Measurements from ENCODE around the gene FBLN2.
"Not testable (repeated sequence)": the region's sequence is repeated elsewhere in the genome, so short reads cannot be mapped to it uniquely, and the experiment has no call there.

The FBLN2 gene

GRCh38 chr3:13550791-13551360 lies 2.0 kb downstream of the FBLN2 start:
- no peak for DNase-seq

GRCh38 chr3:13552857-13553652 lies 4.1 kb downstream of the FBLN2 start:
- no peak for DNase-seq

- no peak for DNase-seq
Measured at GRCh38 chr3:13553686-13554085, 4.8 kb downstream of the FBLN2 start.

GRCh38 chr3:13555753-13556152 lies 6.8 kb downstream of the FBLN2 start:
- no peak for DNase-seq

GRCh38 chr3:13556207-13556606 lies 7.3 kb downstream of the FBLN2 start:
- DNase-seq: no peak

GRCh38 chr3:13556917-13557316 lies 8.0 kb downstream of the FBLN2 start:
- DNase-seq: no peak

- DNase-seq: no peak
Measured at GRCh38 chr3:13557417-13557816, 8.5 kb downstream of the FBLN2 start.

- no peak for DNase-seq
Measured at GRCh38 chr3:13557926-13558325, 9.0 kb downstream of the FBLN2 start.

- no peak for DNase-seq
Measured at GRCh38 chr3:13558651-13559050, 9.7 kb downstream of the FBLN2 start.

GRCh38 chr3:13559764-13560525 lies 11.0 kb downstream of the FBLN2 start:
- DNase-seq: no peak

- DNase-seq: no peak
Measured at GRCh38 chr3:13561376-13561775, 12.5 kb downstream of the FBLN2 start.

GRCh38 chr3:13561967-13562366 lies 13.0 kb downstream of the FBLN2 start:
- no peak for DNase-seq

- not testable (repeated sequence) for DNase-seq
Measured at GRCh38 chr3:13562421-13562820, 13.5 kb downstream of the FBLN2 start.

- no peak for DNase-seq
Measured at GRCh38 chr3:13563321-13563720, 14.4 kb downstream of the FBLN2 start.

GRCh38 chr3:13563911-13564310 lies 15.0 kb downstream of the FBLN2 start:
- DNase-seq: no peak

GRCh38 chr3:13564751-13565560 lies 16.0 kb downstream of the FBLN2 start:
- no peak for DNase-seq

- no peak for DNase-seq
Measured at GRCh38 chr3:13565581-13566452, 16.9 kb downstream of the FBLN2 start.

- DNase-seq: no peak
Measured at GRCh38 chr3:13566453-13566748, 17.5 kb downstream of the FBLN2 start.

GRCh38 chr3:13566769-13567310 lies 17.9 kb downstream of the FBLN2 start:
- no peak for DNase-seq

GRCh38 chr3:13567684-13568514 lies 19.0 kb downstream of the FBLN2 start:
- no peak for DNase-seq

- no peak for DNase-seq
Measured at GRCh38 chr3:13568515-13569028, 19.6 kb downstream of the FBLN2 start.
